Measurements from ENCODE around the gene D2HGDH.
A peak's percentile ranks its signal among the peaks of the same experiment; 100 is the strongest.

D2HGDH gene

DNA sequence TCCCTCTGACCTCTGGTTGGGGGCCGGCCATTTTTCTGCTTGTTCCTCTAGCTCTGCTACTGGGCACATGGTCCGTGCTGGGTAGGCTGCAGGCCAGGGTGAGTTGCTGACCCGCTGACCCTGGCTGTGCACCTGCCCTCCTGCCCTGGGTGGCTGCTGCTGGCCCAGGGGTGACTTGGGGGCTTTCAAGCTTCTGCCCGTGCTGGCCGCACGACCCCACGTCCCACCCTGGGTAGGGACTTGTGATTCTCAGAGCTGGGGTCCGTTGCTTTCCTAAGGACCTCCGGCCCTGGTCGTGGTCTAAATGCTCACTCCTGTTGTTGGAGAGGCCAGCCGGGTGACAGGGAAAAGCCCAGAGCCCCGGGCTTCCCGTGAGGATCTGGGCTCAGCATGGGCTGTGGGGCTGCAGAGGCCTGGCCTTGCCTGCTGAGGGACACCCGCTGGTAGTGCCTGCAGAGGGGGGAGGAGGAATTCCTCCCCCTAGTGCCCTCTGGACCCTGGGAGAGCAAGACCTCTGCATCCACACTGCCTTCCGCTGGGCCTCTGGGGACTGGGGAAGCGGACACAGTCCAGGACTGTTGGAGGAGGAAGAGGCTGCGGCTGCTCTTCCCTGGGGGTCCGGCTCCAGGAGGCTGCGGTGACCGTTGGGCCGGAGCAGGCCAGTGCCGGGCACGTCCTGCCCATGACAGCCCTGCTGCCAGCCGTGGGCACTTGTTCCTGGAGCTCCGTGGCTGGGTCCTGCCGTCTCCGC is 35.9 kb downstream of the D2HGDH start:
- DNase-seq: peak; percentile 3
- Histone ChIP-seq H3K27ac (ENCODE audit: low read length) (no peak overlapping the region), H3K79me2 (ENCODE audit: insufficient read depth, low read length) (no peaks in the 10 kb centered on the region), H3K4me1 (ENCODE audit: insufficient read depth, low read length) (no peaks in the 10 kb centered on the region), H3K4me3 (ENCODE audit: low read depth in 1 of 2, low read length in 2 of 2) (no peak overlapping the region), H4K20me1 (ENCODE audit: insufficient read depth, low read length) (no peaks in the 10 kb centered on the region), H2AFZ (ENCODE audit: low read depth, low read length) (no peak overlapping the region), H3K9me3 (ENCODE audit: insufficient read depth, low read length, severe bottlenecking) (no peaks in the 10 kb centered on the region), H3K27me3 (ENCODE audit: insufficient read depth, low read length, poor library complexity) (no peaks in the 10 kb centered on the region), H3K9ac (ENCODE audit: low read depth, low read length) (no peak overlapping the region), H3K36me3 (ENCODE audit: insufficient read depth, low read length) (no peaks in the 10 kb centered on the region; the same call in 1 of the 2 replicates), H3K4me2 (ENCODE audit: insufficient read depth, low read length) (no peak overlapping the region)
- no peak for ATAC-seq (ENCODE audit: insufficient read depth, low read depth)
- TF ChIP-seq, protein P1, sequence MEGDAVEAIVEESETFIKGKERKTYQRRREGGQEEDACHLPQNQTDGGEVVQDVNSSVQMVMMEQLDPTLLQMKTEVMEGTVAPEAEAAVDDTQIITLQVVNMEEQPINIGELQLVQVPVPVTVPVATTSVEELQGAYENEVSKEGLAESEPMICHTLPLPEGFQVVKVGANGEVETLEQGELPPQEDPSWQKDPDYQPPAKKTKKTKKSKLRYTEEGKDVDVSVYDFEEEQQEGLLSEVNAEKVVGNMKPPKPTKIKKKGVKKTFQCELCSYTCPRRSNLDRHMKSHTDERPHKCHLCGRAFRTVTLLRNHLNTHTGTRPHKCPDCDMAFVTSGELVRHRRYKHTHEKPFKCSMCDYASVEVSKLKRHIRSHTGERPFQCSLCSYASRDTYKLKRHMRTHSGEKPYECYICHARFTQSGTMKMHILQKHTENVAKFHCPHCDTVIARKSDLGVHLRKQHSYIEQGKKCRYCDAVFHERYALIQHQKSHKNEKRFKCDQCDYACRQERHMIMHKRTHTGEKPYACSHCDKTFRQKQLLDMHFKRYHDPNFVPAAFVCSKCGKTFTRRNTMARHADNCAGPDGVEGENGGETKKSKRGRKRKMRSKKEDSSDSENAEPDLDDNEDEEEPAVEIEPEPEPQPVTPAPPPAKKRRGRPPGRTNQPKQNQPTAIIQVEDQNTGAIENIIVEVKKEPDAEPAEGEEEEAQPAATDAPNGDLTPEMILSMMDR (IDR thresholded peaks at IDR 0.05; ENCODE audit: borderline replicate concordance, extremely low read depth, low read length, poor library complexity, severe bottlenecking): no peak
- TF ChIP-seq EZH2 (IDR thresholded peaks at IDR 0.05; ENCODE audit: borderline replicate concordance, low read depth, low read length, severe bottlenecking): no peak

DNA sequence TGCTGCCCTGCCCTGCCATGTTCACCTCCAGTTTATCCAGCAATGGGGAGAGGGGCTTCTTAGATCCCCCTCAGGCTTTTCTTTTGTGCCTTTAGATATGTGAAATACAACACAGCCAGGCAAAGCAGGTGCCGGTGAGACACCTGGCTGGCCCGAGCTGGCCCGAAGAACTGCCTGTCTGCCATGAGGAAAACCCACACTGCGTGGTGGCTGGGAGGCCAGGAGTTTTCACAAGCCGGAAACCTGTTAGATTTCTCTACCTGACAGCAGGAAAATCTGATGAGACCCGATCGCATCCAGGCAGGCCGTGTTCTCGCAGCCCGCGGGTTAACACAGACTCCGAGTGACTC is 36.5 kb downstream of the D2HGDH start:
- Histone ChIP-seq H3K27me3 (ENCODE audit: insufficient read depth, low read length, poor library complexity) (no peaks in the 10 kb centered on the region), H3K4me3 (ENCODE audit: low read depth in 1 of 2, low read length in 2 of 2) (no peak overlapping the region), H3K9ac (ENCODE audit: low read depth, low read length) (no peak overlapping the region), H3K4me2 (ENCODE audit: insufficient read depth, low read length) (no peak overlapping the region), H2AFZ (ENCODE audit: low read depth, low read length) (no peak overlapping the region), H3K9me3 (ENCODE audit: insufficient read depth, low read length, severe bottlenecking) (no peaks in the 10 kb centered on the region), H3K27ac (ENCODE audit: low read length) (no peak overlapping the region), H4K20me1 (ENCODE audit: insufficient read depth, low read length) (no peaks in the 10 kb centered on the region), H3K36me3 (ENCODE audit: insufficient read depth, low read length) (no peaks in the 10 kb centered on the region; the same call in 1 of the 2 replicates), H3K4me1 (ENCODE audit: insufficient read depth, low read length) (no peaks in the 10 kb centered on the region), H3K79me2 (ENCODE audit: insufficient read depth, low read length) (no peaks in the 10 kb centered on the region)
- DNase-seq (no peak), ATAC-seq (ENCODE audit: insufficient read depth, low read depth) (no peak)
- TF ChIP-seq, protein P1 (IDR thresholded peaks at IDR 0.05; ENCODE audit: borderline replicate concordance, extremely low read depth, low read length, poor library complexity, severe bottlenecking): no peak

DNA sequence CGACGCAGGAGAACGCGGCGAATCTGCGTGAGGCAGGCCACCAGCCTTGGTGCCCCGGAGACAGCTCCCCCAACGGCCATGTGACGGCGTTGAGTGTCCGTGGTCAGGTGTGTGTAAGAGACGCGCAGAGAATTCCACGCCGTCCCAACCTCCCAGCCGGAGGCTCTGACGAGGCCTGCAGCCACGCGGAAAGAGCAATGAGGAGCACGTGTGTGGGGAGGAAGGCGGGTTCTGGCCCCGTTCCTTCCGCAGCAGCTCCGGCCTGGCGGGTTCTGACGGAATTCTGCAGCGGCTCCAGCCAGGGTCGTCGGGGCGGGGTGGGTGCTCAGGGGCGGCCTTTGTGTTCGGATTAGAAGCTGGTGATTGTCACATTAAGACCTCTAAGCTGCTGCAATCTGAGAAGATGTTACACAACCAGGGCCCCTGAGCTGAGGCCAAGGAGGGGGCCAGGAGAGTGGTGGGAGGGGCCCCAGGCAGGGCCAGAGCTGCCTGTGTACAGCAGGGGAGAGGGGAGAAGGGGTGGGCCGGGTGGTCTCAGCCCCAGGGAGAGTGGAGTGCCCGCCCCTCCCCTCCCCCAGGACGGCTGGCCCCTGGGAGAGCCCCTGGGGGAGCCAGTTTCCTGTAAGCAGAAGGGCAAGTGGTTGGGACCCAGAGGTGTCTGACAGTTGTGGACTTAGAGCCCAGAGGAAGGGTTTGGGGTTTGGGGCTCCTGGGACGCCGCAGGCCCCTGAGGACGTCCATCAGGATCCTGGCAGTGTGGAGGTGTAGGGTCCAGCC is 37.0 kb downstream of the D2HGDH start:
- no peak overlapping the region for H3K4me3 ChIP-seq (ENCODE audit: low read depth in 1 of 2, low read length in 2 of 2)
- no peak for ATAC-seq (ENCODE audit: insufficient read depth, low read depth)
- no peak overlapping the region for H2AFZ ChIP-seq (ENCODE audit: low read depth, low read length)
- no peaks in the 10 kb centered on the region for H4K20me1 ChIP-seq (ENCODE audit: insufficient read depth, low read length)
- H3K79me2 ChIP-seq (ENCODE audit: insufficient read depth, low read length): no peaks in the 10 kb centered on the region
- H3K27ac ChIP-seq (ENCODE audit: low read length): no peak overlapping the region
- no peaks in the 10 kb centered on the region for H3K9me3 ChIP-seq (ENCODE audit: insufficient read depth, low read length, severe bottlenecking)
- no peak overlapping the region for H3K4me2 ChIP-seq (ENCODE audit: insufficient read depth, low read length)
- no peaks in the 10 kb centered on the region for H3K4me1 ChIP-seq (ENCODE audit: insufficient read depth, low read length)
- H3K9ac ChIP-seq (ENCODE audit: low read depth, low read length): no peak overlapping the region
- H3K36me3 ChIP-seq (ENCODE audit: insufficient read depth, low read length): no peaks in the 10 kb centered on the region; the same call in 1 of the 2 replicates
- no peak for TF ChIP-seq EZH2 (IDR thresholded peaks at IDR 0.05; ENCODE audit: borderline replicate concordance, low read depth, low read length, severe bottlenecking)
- DNase-seq: peak; percentile 2
- H3K27me3 ChIP-seq (ENCODE audit: insufficient read depth, low read length, poor library complexity): no peaks in the 10 kb centered on the region

- H3K27ac ChIP-seq (ENCODE audit: low read length): no peak overlapping the region
- no peaks in the 10 kb centered on the region for H4K20me1 ChIP-seq (ENCODE audit: insufficient read depth, low read length)
- no peak for TF ChIP-seq EZH2 (IDR thresholded peaks at IDR 0.05; ENCODE audit: borderline replicate concordance, low read depth, low read length, severe bottlenecking)
- TF ChIP-seq, protein P1 (IDR thresholded peaks at IDR 0.05; ENCODE audit: borderline replicate concordance, extremely low read depth, low read length, poor library complexity, severe bottlenecking): no peak
- no peaks in the 10 kb centered on the region for H3K4me1 ChIP-seq (ENCODE audit: insufficient read depth, low read length)
- H3K79me2 ChIP-seq (ENCODE audit: insufficient read depth, low read length): no peaks in the 10 kb centered on the region
- no peak overlapping the region for H3K4me2 ChIP-seq (ENCODE audit: insufficient read depth, low read length)
- H3K9ac ChIP-seq (ENCODE audit: low read depth, low read length): no peak overlapping the region
- H3K4me3 ChIP-seq (ENCODE audit: low read depth in 1 of 2, low read length in 2 of 2): no peak overlapping the region
- H3K36me3 ChIP-seq (ENCODE audit: insufficient read depth, low read length): no peaks in the 10 kb centered on the region; the same call in 1 of the 2 replicates
- H3K27me3 ChIP-seq (ENCODE audit: insufficient read depth, low read length, poor library complexity): no peaks in the 10 kb centered on the region
- DNase-seq (peak; percentile 2), ATAC-seq (ENCODE audit: insufficient read depth, low read depth) (no peak)
- H2AFZ ChIP-seq (ENCODE audit: low read depth, low read length): no peak overlapping the region
- H3K9me3 ChIP-seq (ENCODE audit: insufficient read depth, low read length, severe bottlenecking): no peaks in the 10 kb centered on the region
Observed at GRCh38 chr2:241772063-241772499, 37.7 kb downstream of the D2HGDH start.
